Neuronal stem cell (in vitro differentiated cells): ENCODE data around the gene NRG2.

Source experiments
- DNase-seq: peaks from one replicate; pipeline ENCODE4 v3.0.0-alpha.2; 2013; ENCODE audit warnings: low spot score
- H2AFZ ChIP-seq: one replicate; pipeline ENCODE4 v1.6.1; 2013; ENCODE audit warnings: mild to moderate bottlenecking, low read length, inconsistent platforms
- H2AK5ac ChIP-seq: 2 replicates; pipeline ENCODE4 v1.6.1; 2013; ENCODE audit warnings: low read depth, mild to moderate bottlenecking, inconsistent platforms, low read length, moderate library complexity, mixed read lengths
- H2BK120ac ChIP-seq: 2 replicates; pipeline ENCODE4 v1.6.1; 2013; ENCODE audit warnings: low read depth, mild to moderate bottlenecking, inconsistent platforms, low read length, moderate library complexity, mixed read lengths
- H2BK12ac ChIP-seq: one replicate; pipeline ENCODE4 v1.6.1; 2013; ENCODE audit warnings: low read length, inconsistent platforms
- H2BK15ac ChIP-seq: 2 replicates; pipeline ENCODE4 v1.6.1; 2013; ENCODE audit warnings: mild to moderate bottlenecking, low read length, inconsistent platforms, mixed read lengths
- H2BK5ac ChIP-seq: one replicate; pipeline ENCODE4 v1.6.1; 2013; ENCODE audit warnings: inconsistent platforms, mild to moderate bottlenecking, low read length, moderate library complexity
- H3K14ac ChIP-seq: one replicate; pipeline ENCODE4 v1.6.1; 2013; ENCODE audit warnings: low read length, inconsistent platforms
- H3K18ac ChIP-seq: 2 replicates; pipeline ENCODE4 v1.6.1; 2013; ENCODE audit warnings: low read length, inconsistent platforms
- H3K23ac ChIP-seq: 2 replicates; pipeline ENCODE4 v1.6.1; 2013; ENCODE audit warnings: low read depth, mild to moderate bottlenecking, mixed read lengths, low read length, inconsistent platforms; ENCODE audit not compliant: poor library complexity
- H3K27ac ChIP-seq: replicated peaks from 3 replicates; pipeline ENCODE4 v1.5.1; 2013; ENCODE audit warnings: low read length, inconsistent platforms
- H3K27me3 ChIP-seq, 3 experiments: 2 replicates each; pipeline ENCODE4 v1.6.1; 2013; ENCODE audit warnings: low read length in 3 of 3, mild to moderate bottlenecking in 2 of 3, inconsistent platforms in 1 of 3, low read depth in 1 of 3, mixed read lengths in 1 of 3, moderate library complexity in 1 of 3; ENCODE audit not compliant: control insufficient read depth in 3 of 3, insufficient read depth in 3 of 3
- H3K36me3 ChIP-seq, 2 donors: replicated peaks in 1 of 2; 2 replicates each; pipeline ENCODE4 v1.6.1; 2013; ENCODE audit warnings: low read length in 2 of 2; ENCODE audit not compliant: control insufficient read depth in 2 of 2, insufficient read depth in 2 of 2
- H3K4ac ChIP-seq: 2 replicates; pipeline ENCODE4 v1.6.1; 2013; ENCODE audit warnings: inconsistent platforms, mild to moderate bottlenecking, low read length, moderate library complexity
- H3K4me1 ChIP-seq, 2 donors: 1 replicate in 1 of 2; 2 replicates in 1 of 2; pipeline ENCODE4 v1.6.1; 2013; ENCODE audit warnings: low read length in 2 of 2, low read depth in 1 of 2; ENCODE audit not compliant: control insufficient read depth in 2 of 2, insufficient read depth in 1 of 2
- H3K4me2 ChIP-seq: one replicate; pipeline ENCODE4 v1.6.1; 2013; ENCODE audit warnings: mild to moderate bottlenecking, low read length, inconsistent platforms; ENCODE audit not compliant: insufficient read depth, poor library complexity, severe bottlenecking
- H3K4me3 ChIP-seq, 2 donors: 2 replicates each; pipeline ENCODE4 v1.5.1; 2013; ENCODE audit warnings: low read length in 2 of 2, mild to moderate bottlenecking in 2 of 2, inconsistent platforms in 1 of 2, moderate library complexity in 1 of 2
- H3K79me1 ChIP-seq: one replicate; pipeline ENCODE4 v1.6.1; 2013; ENCODE audit warnings: low read depth, mild to moderate bottlenecking, inconsistent platforms, low read length, moderate library complexity
- H3K9ac ChIP-seq: one replicate; pipeline ENCODE4 v1.6.1; 2013; ENCODE audit warnings: mild to moderate bottlenecking, low read depth, low read length, inconsistent platforms; ENCODE audit not compliant: poor library complexity
- H3K9me3 ChIP-seq, 2 donors: replicated peaks in 1 of 2; 2 replicates each; pipeline versions ENCODE3 to v1.6.1; 2013; ENCODE audit warnings: low read length in 2 of 2, mild to moderate bottlenecking in 2 of 2, inconsistent platforms in 1 of 2, low read depth in 1 of 2, mixed read lengths in 1 of 2, moderate library complexity in 1 of 2; ENCODE audit not compliant: control insufficient read depth in 2 of 2, insufficient read depth in 1 of 2
- H4K8ac ChIP-seq: one replicate; pipeline ENCODE4 v1.6.1; 2013; ENCODE audit warnings: low read depth, mild to moderate bottlenecking, inconsistent platforms, low read length, moderate library complexity
- H4K91ac ChIP-seq: one replicate; pipeline ENCODE4 v1.6.1; 2013; ENCODE audit warnings: low read length, low read depth, mild to moderate bottlenecking, inconsistent platforms; ENCODE audit not compliant: poor library complexity
- WGBS, 2 donors: extraction: QIAGEN DNeasy Blood & Tissue Kit; methylation state at CpG; one replicate each; pipeline ENCODE4 v1.1.7; 2013; ENCODE audit warnings: missing lambda C conversion rate in 2 of 2, mixed read lengths in 1 of 2; ENCODE audit not compliant: insufficient read length in 2 of 2, insufficient replicate concordance in 1 of 2; ENCODE audit errors: extremely low coverage in 2 of 2; 5-methylcytosine and 5-hydroxymethylcytosine counted together

NRG2 gene

GRCh38 chr5:139910901-139911300, 132.2 kb downstream of the NRG2 start:
- Histone ChIP-seq H2BK15ac (no peak overlapping the region), H3K14ac (no peak overlapping the region), H3K4me3 (no peak overlapping the region), H4K91ac (no peak overlapping the region), H3K18ac (peak overlapping the region; percentile 28), H3K79me1 (no peaks in the 10 kb centered on the region), H3K4me2 (no peak overlapping the region), H3K27me3 (peaks cover 0 to 56% (median 3%) of the 10 kb centered on the region in 3 experiments), H3K9me3 (no peaks in the 10 kb centered on the region), H4K8ac (no peak overlapping the region), H2AFZ (no peak overlapping the region), H3K4ac (no peak overlapping the region), H3K23ac (no peak overlapping the region), H3K9ac (no peak overlapping the region), H3K27ac (no peak overlapping the region), H3K4me1 (no peaks in the 10 kb centered on the region), H2BK12ac (no peak overlapping the region), H2BK120ac (no peak overlapping the region), H3K36me3 (no peaks in the 10 kb centered on the region), H2BK5ac (no peak overlapping the region), H2AK5ac (no peak overlapping the region)
- no CpG with 5 or more reads among the region's 5 CpGs for WGBS, 2 donors
- no peak for DNase-seq

GRCh38 chr5:139910036-139910435, 133.1 kb downstream of the NRG2 start:
- no peak overlapping the region for H3K4ac ChIP-seq
- no peak for DNase-seq
- H2BK120ac ChIP-seq: no peak overlapping the region
- H3K27ac ChIP-seq: no peak overlapping the region
- no peak overlapping the region for H3K4me3 ChIP-seq
- peaks cover 0 to 62% (median 3%) of the 10 kb centered on the region in 3 experiments for H3K27me3 ChIP-seq
- H4K8ac ChIP-seq: no peak overlapping the region
- H2BK12ac ChIP-seq: no peak overlapping the region
- no CpG with 5 or more reads among the region's 3 CpGs for WGBS, 2 donors
- H2AFZ ChIP-seq: no peak overlapping the region
- H4K91ac ChIP-seq: no peak overlapping the region
- H2BK15ac ChIP-seq: no peak overlapping the region
- H3K79me1 ChIP-seq: no peaks in the 10 kb centered on the region
- H3K18ac ChIP-seq: no peak overlapping the region
- no peaks in the 10 kb centered on the region for H3K36me3 ChIP-seq
- no peak overlapping the region for H2AK5ac ChIP-seq
- H3K4me2 ChIP-seq: no peak overlapping the region
- H3K9me3 ChIP-seq: no peaks in the 10 kb centered on the region
- no peak overlapping the region for H3K23ac ChIP-seq
- H2BK5ac ChIP-seq: no peak overlapping the region
- H3K4me1 ChIP-seq: peaks cover 0 to 4% of the 10 kb centered on the region in 2 donors
- no peak overlapping the region for H3K9ac ChIP-seq
- no peak overlapping the region for H3K14ac ChIP-seq

GRCh38 chr5:139908749-139909148, 134.3 kb downstream of the NRG2 start:
- Histone ChIP-seq H2BK120ac (no peak overlapping the region), H3K9me3 (no peaks in the 10 kb centered on the region), H2AFZ (no peak overlapping the region), H3K4me1 (peaks cover 0 to 9% of the 10 kb centered on the region in 2 donors), H3K79me1 (no peaks in the 10 kb centered on the region), H2BK15ac (no peak overlapping the region), H3K27me3 (peaks cover 0 to 72% (median 14%) of the 10 kb centered on the region in 3 experiments), H4K91ac (no peak overlapping the region), H2AK5ac (no peak overlapping the region), H3K27ac (no peak overlapping the region), H4K8ac (no peak overlapping the region), H3K14ac (no peak overlapping the region), H3K36me3 (no peaks in the 10 kb centered on the region), H3K4me3 (no peak overlapping the region), H3K4ac (no peak overlapping the region), H2BK5ac (no peak overlapping the region), H3K9ac (no peak overlapping the region), H3K23ac (no peak overlapping the region), H2BK12ac (no peak overlapping the region), H3K4me2 (no peak overlapping the region), H3K18ac (no peak overlapping the region)
- WGBS, 2 donors: no CpG with 5 or more reads among the region's 2 CpGs
- no peak for DNase-seq

GRCh38 chr5:139906661-139907060, 136.4 kb downstream of the NRG2 start:
- no CpG with 5 or more reads among the region's 2 CpGs for WGBS, 2 donors
- H3K9me3 ChIP-seq: no peaks in the 10 kb centered on the region
- H3K23ac ChIP-seq: no peak overlapping the region
- H3K4me3 ChIP-seq: no peak overlapping the region
- no peak overlapping the region for H2AK5ac ChIP-seq
- no peak overlapping the region for H2BK15ac ChIP-seq
- H3K9ac ChIP-seq: no peak overlapping the region
- H3K4ac ChIP-seq: no peak overlapping the region
- H3K14ac ChIP-seq: no peak overlapping the region
- H3K18ac ChIP-seq: no peak overlapping the region
- H2BK120ac ChIP-seq: no peak overlapping the region
- peaks cover 16 to 91% (median 35%) of the 10 kb centered on the region in 3 experiments for H3K27me3 ChIP-seq
- no peak overlapping the region for H4K8ac ChIP-seq
- no peak overlapping the region for H3K4me2 ChIP-seq
- H3K79me1 ChIP-seq: no peaks in the 10 kb centered on the region
- H2BK5ac ChIP-seq: no peak overlapping the region
- H3K27ac ChIP-seq: no peak overlapping the region
- H2AFZ ChIP-seq: no peak overlapping the region
- no peak overlapping the region for H4K91ac ChIP-seq
- peaks cover 0 to 12% of the 10 kb centered on the region in 2 donors for H3K4me1 ChIP-seq
- no peak overlapping the region for H2BK12ac ChIP-seq
- no peak for DNase-seq
- no peaks in the 10 kb centered on the region for H3K36me3 ChIP-seq
